Lung (tissue), 12 donors: Measurements from ENCODE around the gene DNAH3. TPM values are rescaled to one million over a fixed set of nuclear protein-coding genes. Genes with fewer than 3 reads are reported as not detected.
"Not testable (repeated sequence)": the region's sequence is repeated elsewhere in the genome, so short reads cannot be mapped to it uniquely, and the experiment has no call there.

Experiments
- ATAC-seq: fragments of 200-7000 bp; cut with Tn5 transposase; one replicate; pipeline ENCODE4 v1.9.1; 2020; ENCODE audit warnings: moderate number of reproducible peaks; ENCODE audit not compliant: insufficient read depth, low FRiP score
- DNase-seq, 3 donors: peaks; one replicate each; pipeline ENCODE4 v3.0.0-alpha.2; 2013 to 2017
- H3K27ac ChIP-seq, 2 donors: one replicate each; pipeline ENCODE4 v1.5.1; 2013; ENCODE audit warnings: mild to moderate bottlenecking in 2 of 2, moderate library complexity in 2 of 2, control low read depth in 1 of 2, inconsistent platforms in 1 of 2, low read depth in 1 of 2, low read length in 1 of 2
- H3K27me3 ChIP-seq, 3 donors: one replicate each; pipeline ENCODE4 v1.5.1; 2013; ENCODE audit warnings: low read length in 2 of 3; ENCODE audit not compliant: control insufficient read depth in 3 of 3, insufficient read depth in 3 of 3
- H3K36me3 ChIP-seq, 4 donors: one replicate each; pipeline ENCODE4 v1.5.1; 2013; ENCODE audit warnings: low read length in 4 of 4, mild to moderate bottlenecking in 1 of 4, moderate library complexity in 1 of 4; ENCODE audit not compliant: control insufficient read depth in 4 of 4, insufficient read depth in 4 of 4
- H3K4me1 ChIP-seq, 5 donors: one replicate each; pipeline ENCODE4 v1.5.1; 2013; ENCODE audit warnings: low read length in 5 of 5, mild to moderate bottlenecking in 2 of 5, moderate library complexity in 1 of 5; ENCODE audit not compliant: control insufficient read depth in 5 of 5, insufficient read depth in 5 of 5
- H3K4me3 ChIP-seq: one replicate; pipeline ENCODE4 v1.5.1; 2013; ENCODE audit warnings: mild to moderate bottlenecking, control low read depth, moderate library complexity
- H3K9ac ChIP-seq, 2 donors: one replicate each; pipeline ENCODE4 v1.5.1; 2013; ENCODE audit warnings: low read length in 2 of 2, control low read depth in 1 of 2; ENCODE audit not compliant: insufficient read depth in 1 of 2
- H3K9me3 ChIP-seq, 4 donors: one replicate each; pipeline ENCODE4 v1.5.1; 2013; ENCODE audit warnings: low read length in 3 of 4, mild to moderate bottlenecking in 1 of 4, moderate library complexity in 1 of 4; ENCODE audit not compliant: control insufficient read depth in 4 of 4, insufficient read depth in 3 of 4
- CTCF ChIP-seq: IDR thresholded peaks from 2 replicates; pipeline ENCODE4 v1.5.1; 2012; ENCODE audit warnings: mild to moderate bottlenecking; ENCODE audit errors: control extremely low read depth, extremely low read depth
- WGBS, 2 donors: extraction: QIAGEN DNeasy Blood & Tissue Kit; methylation state at CpG; one replicate each; pipeline ENCODE4 v1.1.7; 2013; 5-methylcytosine and 5-hydroxymethylcytosine counted together
- polyA plus RNA-seq, 2 donors: library from polyadenylated mRNA; stranded (reverse); fragments of 200-250 nt; gene quantifications; one replicate each; pipeline ENCODE4 v1.2.1, GENCODE V29; 2013
- total RNA-seq, 2 donors: library from RNA; depleted of rRNA in 1 of 2; stranded (reverse); fragments of >200 nt in 1 of 2; gene quantifications; one replicate each; pipeline ENCODE4 v1.2.1, GENCODE V29; 2014 to 2021
- donor health status: control.
- donor health status: control.
- donor health status: Bipolar disorder and iron deficiency.
- donor health status: healthy.
- donor health status: DM: yes; HTN: yes; CAD: no.

DNAH3 gene
- total and polyA plus RNA-seq, 4 donors, result 1.0 to 24.1 (median 12.8) TPM

GRCh38 chr16:21197112-21197511 lies 46.5 kb upstream of the DNAH3 start:
- WGBS, 2 donors, result 62 to 71% methylated on average over 1 of the region's 1 CpG
- Histone ChIP-seq H3K27ac (no peak overlapping the region), H3K9ac (no peak overlapping the region), H3K4me1 (no peaks in the 10 kb centered on the region), H3K36me3 (no peaks in the 10 kb centered on the region), H3K9me3 (no peaks in the 10 kb centered on the region), H3K4me3 (no peak overlapping the region), H3K27me3 (peaks cover 0 to 3% (median 2%) of the 10 kb centered on the region in 3 donors)
- no peak for TF ChIP-seq CTCF
- ATAC-seq (no peak), DNase-seq (peak in 1 of 3 donors; percentile 21)

GRCh38 chr16:21195330-21195729 lies 44.7 kb upstream of the DNAH3 start:
- H3K9me3 ChIP-seq, H3K4me3 ChIP-seq, DNase-seq, H3K36me3 ChIP-seq, ATAC-seq, H3K27ac ChIP-seq, H3K4me1 ChIP-seq, H3K27me3 ChIP-seq, H3K9ac ChIP-seq: not testable (repeated sequence)
- WGBS, 2 donors, result 90 to 94% methylated on average over 8 of the region's 8 CpGs

- Histone ChIP-seq H3K9ac (no peak overlapping the region), H3K4me1 (no peaks in the 10 kb centered on the region), H3K27ac (no peak overlapping the region), H3K36me3 (no peaks in the 10 kb centered on the region), H3K9me3 (peaks cover 0 to 4% (median 1%) of the 10 kb centered on the region in 4 donors), H3K4me3 (no peak overlapping the region), H3K27me3 (peaks cover 0 to 3% (median 2%) of the 10 kb centered on the region in 3 donors)
- TF ChIP-seq CTCF, result no peak
- DNase-seq (no peak), ATAC-seq (no peak)
- WGBS, 2 donors, result 56 to 64% methylated on average over 6 of the region's 6 CpGs
Measured at GRCh38 chr16:21194771-21195301, 44.2 kb upstream of the DNAH3 start.

- Histone ChIP-seq H3K9me3 (peaks cover 0 to 6% (median 1%) of the 10 kb centered on the region in 4 donors), H3K4me3 (no peak overlapping the region), H3K27ac (no peak overlapping the region), H3K4me1 (peaks cover 0 to 1% (median 0%) of the 10 kb centered on the region in 5 donors), H3K9ac (no peak overlapping the region), H3K27me3 (peaks cover 0 to 3% (median 2%) of the 10 kb centered on the region in 3 donors), H3K36me3 (no peaks in the 10 kb centered on the region)
- ATAC-seq, result no peak
- peak in 1 of 3 donors; percentile 44 for DNase-seq
- no peak for TF ChIP-seq CTCF
- WGBS, 2 donors, result 76 to 90% methylated on average over 1 of the region's 1 CpG
Measured at GRCh38 chr16:21192991-21193390, 42.3 kb upstream of the DNAH3 start.
